H1 (cell line): ENCODE data around the gene NANOS3. TPM values are rescaled to one million over a fixed set of nuclear protein-coding genes. Genes with fewer than 3 reads are reported as not detected.

Source experiments
- CTCF ChIA-PET: fragments of 300-600 bp; sonication (Branson Sonifier 250); formaldehyde crosslinking; loops from one replicate; lab custom pipeline; 2021; ENCODE audit not compliant: partially characterized antibody; lab: Charles Lee
- POLR2A ChIA-PET: fragments of 300-600 bp; sonication (Branson Sonifier 250); formaldehyde crosslinking; loops from one replicate; lab custom pipeline; 2021; ENCODE audit warnings: inconsistent platforms; ENCODE audit not compliant: partially characterized antibody; lab: Charles Lee
- DNase-seq, 2 experiments: peaks; one replicate each; pipeline versions ENCODE4 v3.0.0 to v3.0.0-alpha.2; 2010 to 2022; ENCODE audit warnings: low spot score in 2 of 2, low read depth in 1 of 2, mixed read lengths in 1 of 2
- FAIRE-seq: peaks from 2 replicates; lab custom pipeline; 2011; peaks lifted over from hg19 to GRCh38; lab: Jason Lieb, UNC
- H2AFZ ChIP-seq: 2 replicates; pipeline ENCODE4 v1.8.1; 2012; ENCODE audit warnings: low read length, inconsistent platforms
- H2AK5ac ChIP-seq: 2 replicates; pipeline ENCODE4 v1.6.1; 2013; ENCODE audit warnings: low read depth, low read length
- H2BK120ac ChIP-seq: replicated peaks from 2 replicates; pipeline ENCODE3; 2013; ENCODE audit warnings: low read depth, low read length, inconsistent platforms
- H2BK12ac ChIP-seq: 2 replicates; pipeline ENCODE4 v1.6.1; 2013; ENCODE audit warnings: low read depth, low read length
- H2BK15ac ChIP-seq: 2 replicates; pipeline ENCODE4 v1.6.1; 2013; ENCODE audit warnings: low read length
- H2BK20ac ChIP-seq: 2 replicates; pipeline ENCODE4 v1.6.1; 2013; ENCODE audit warnings: low read length
- H2BK5ac ChIP-seq: 2 replicates; pipeline ENCODE4 v1.6.1; 2013; ENCODE audit warnings: low read depth, low read length
- H3K14ac ChIP-seq: 2 replicates; pipeline ENCODE4 v1.6.1; 2013; ENCODE audit warnings: inconsistent platforms; ENCODE audit not compliant: insufficient read length
- H3K18ac ChIP-seq: 2 replicates; pipeline ENCODE4 v1.6.1; 2013; ENCODE audit warnings: low read length; ENCODE audit errors: extremely low read depth
- H3K23ac ChIP-seq: 2 replicates; pipeline ENCODE4 v1.6.1; 2013; ENCODE audit warnings: inconsistent platforms; ENCODE audit not compliant: insufficient read length
- H3K23me2 ChIP-seq: 2 replicates; pipeline ENCODE4 v1.6.1; 2013; ENCODE audit warnings: low read depth, low read length
- H3K27ac ChIP-seq: 2 replicates; pipeline ENCODE4 v1.6.1; 2011; ENCODE audit warnings: low read depth, low read length, inconsistent platforms
- H3K27me3 ChIP-seq, 4 experiments: replicated peaks in 1 of 4; 1 replicate in 1 of 4; 2 replicates in 3 of 4; pipeline versions ENCODE4 v1.6.1 to v1.8.1; 2011 to 2013; ENCODE audit warnings: low read length in 3 of 4, mild to moderate bottlenecking in 3 of 4, inconsistent platforms in 2 of 4, mixed read lengths in 2 of 4, moderate library complexity in 1 of 4; ENCODE audit not compliant: control insufficient read depth in 3 of 4, insufficient read depth in 3 of 4; ENCODE audit errors: extremely low read depth in 1 of 4
- H3K36me3 ChIP-seq, 4 experiments: 2 replicates each; pipeline versions ENCODE4 v1.6.1 to v1.8.1; 2011 to 2013; ENCODE audit warnings: mild to moderate bottlenecking in 4 of 4, low read length in 3 of 4, moderate library complexity in 2 of 4, control low read depth in 1 of 4, inconsistent platforms in 1 of 4; ENCODE audit not compliant: insufficient read depth in 4 of 4, control insufficient read depth in 2 of 4
- H3K4ac ChIP-seq: replicated peaks from 2 replicates; pipeline ENCODE3; 2013; ENCODE audit warnings: low read length, low read depth, mixed read lengths, inconsistent platforms; ENCODE audit not compliant: insufficient read length
- H3K4me1 ChIP-seq, 4 experiments: replicated peaks in 1 of 4; 1 replicate in 1 of 4; 2 replicates in 3 of 4; pipeline versions ENCODE4 v1.6.1 to v1.8.1; 2011 to 2013; ENCODE audit warnings: low read length in 3 of 4, inconsistent platforms in 2 of 4, mixed read lengths in 1 of 4; ENCODE audit not compliant: insufficient read depth in 4 of 4, control insufficient read depth in 3 of 4
- H3K4me2 ChIP-seq, 2 experiments: 2 replicates each; pipeline versions ENCODE4 v1.6.1 to v1.8.1; 2011 to 2013; ENCODE audit warnings: low read depth in 2 of 2, low read length in 2 of 2, control low read depth in 1 of 2, inconsistent platforms in 1 of 2, mild to moderate bottlenecking in 1 of 2; ENCODE audit not compliant: insufficient read depth in 1 of 2
- H3K4me3 ChIP-seq, 4 experiments: fragments of 200-600, 300-600 bp in 1 of 4; sonication (generic), shearing (Covaris generic), sonication (Bioruptor Twin) in 1 of 4; 2 replicates each; pipeline versions ENCODE4 v1.5.1 to v1.8.1; 2011 to 2016; ENCODE audit warnings: low read length in 4 of 4, low read depth in 3 of 4, control low read depth in 2 of 4, inconsistent platforms in 2 of 4, mild to moderate bottlenecking in 2 of 4, mixed read lengths in 1 of 4, moderate library complexity in 1 of 4; ENCODE audit not compliant: insufficient read depth in 2 of 4; ENCODE audit errors: extremely low read depth in 1 of 4
- H3K56ac ChIP-seq: replicated peaks from 2 replicates; pipeline ENCODE3; 2013; ENCODE audit warnings: low read depth, mild to moderate bottlenecking, mixed read lengths, low read length, inconsistent platforms; ENCODE audit not compliant: insufficient read length
- H3K79me1 ChIP-seq: 2 replicates; pipeline ENCODE4 v1.6.1; 2013; ENCODE audit warnings: low read depth, low read length, control low read depth
- H3K79me2 ChIP-seq, 2 experiments: 2 replicates each; pipeline versions ENCODE4 v1.6.1 to v1.8.1; 2012 to 2013; ENCODE audit warnings: low read length in 2 of 2, mild to moderate bottlenecking in 2 of 2, inconsistent platforms in 1 of 2; ENCODE audit not compliant: insufficient read depth in 2 of 2, control insufficient read depth in 1 of 2
- H3K9ac ChIP-seq, 4 experiments: replicated peaks in 1 of 4; 1 replicate in 1 of 4; 2 replicates in 3 of 4; pipeline versions ENCODE4 v1.6.1 to v1.8.1; 2011 to 2013; ENCODE audit warnings: low read depth in 3 of 4, low read length in 3 of 4, control low read depth in 2 of 4, mild to moderate bottlenecking in 2 of 4, moderate library complexity in 2 of 4, inconsistent platforms in 1 of 4; ENCODE audit errors: extremely low read depth in 1 of 4
- H3K9me3 ChIP-seq, 2 experiments: 2 replicates each; pipeline versions ENCODE4 v1.6.1 to v1.8.1; 2012 to 2013; ENCODE audit warnings: mild to moderate bottlenecking in 2 of 2, moderate library complexity in 2 of 2, control low read depth in 1 of 2, inconsistent platforms in 1 of 2, low read depth in 1 of 2, low read length in 1 of 2, mixed read lengths in 1 of 2; ENCODE audit not compliant: insufficient read depth in 2 of 2
- H4K20me1 ChIP-seq, 2 experiments: replicated peaks in 1 of 2; 2 replicates each; pipeline versions ENCODE3 to v1.8.1; 2011 to 2013; ENCODE audit warnings: inconsistent platforms in 2 of 2, low read length in 2 of 2, mild to moderate bottlenecking in 1 of 2; ENCODE audit not compliant: insufficient read depth in 2 of 2, control insufficient read depth in 1 of 2
- H4K5ac ChIP-seq: 2 replicates; pipeline ENCODE4 v1.6.1; 2013; ENCODE audit warnings: low read length, low read depth, mixed read lengths, inconsistent platforms; ENCODE audit not compliant: insufficient read length
- H4K8ac ChIP-seq: 2 replicates; pipeline ENCODE4 v1.8.0; 2013; ENCODE audit warnings: mild to moderate bottlenecking, moderate library complexity, low read length, inconsistent platforms; ENCODE audit not compliant: insufficient read depth; ENCODE audit errors: extremely low read depth
- H4K91ac ChIP-seq: replicated peaks from 2 replicates; pipeline ENCODE3; 2013; ENCODE audit warnings: low read length, mixed read lengths, inconsistent platforms; ENCODE audit not compliant: insufficient read length
- ASH2L ChIP-seq: fragments of 200-600, 300-600 bp; sonication (generic); IDR thresholded peaks from one replicate; pipeline ENCODE4 v1.7.1; 2017; ENCODE audit warnings: low read length
- CBX5 ChIP-seq: fragments of 300-800, 300-1000 bp; sonication (generic); IDR thresholded peaks from 2 replicates; pipeline ENCODE4 v1.7.1; 2016; ENCODE audit warnings: antibody characterized with exemption, low read length, low read depth
- CTBP2 ChIP-seq: IDR thresholded peaks from 2 replicates; pipeline ENCODE4 v1.7.0; 2011; ENCODE audit warnings: borderline replicate concordance, mild to moderate bottlenecking, moderate library complexity, mixed read lengths, low read length; ENCODE audit not compliant: insufficient read depth, insufficient read length
- EGR1 ChIP-seq: IDR thresholded peaks from 2 replicates; pipeline ENCODE4 v1.6.1; 2011; ENCODE audit warnings: low read depth, low read length, borderline replicate concordance
- FOSL1 ChIP-seq: IDR thresholded peaks from 2 replicates; pipeline ENCODE4 v1.6.1; 2011; ENCODE audit warnings: mild to moderate bottlenecking, low read depth, low read length, moderate library complexity; ENCODE audit not compliant: insufficient read depth
- POLR2AphosphoS5 ChIP-seq: IDR thresholded peaks from 2 replicates; pipeline ENCODE4 v1.6.1; 2011; ENCODE audit warnings: low read depth, low read length
- RBBP5 ChIP-seq: IDR thresholded peaks from 2 replicates; pipeline ENCODE4 v1.7.1; 2012; ENCODE audit warnings: low read depth, mild to moderate bottlenecking, inconsistent platforms, low read length, moderate library complexity, borderline replicate concordance
- RXRA ChIP-seq: IDR thresholded peaks from 2 replicates; pipeline ENCODE4 v1.6.1; 2011; ENCODE audit warnings: low read depth, mild to moderate bottlenecking, low read length, moderate library complexity; ENCODE audit not compliant: insufficient read depth
- SIN3A ChIP-seq, 2 experiments: IDR thresholded peaks in 1 of 2; conservative IDR thresholded peaks in 1 of 2; 2 replicates each; pipeline ENCODE4 v1.6.1; 2011 to 2012; ENCODE audit warnings: low read length in 2 of 2, improper control_type of control experiment in 1 of 2, low read depth in 1 of 2, mild to moderate bottlenecking in 1 of 2
- SIRT6 ChIP-seq: IDR thresholded peaks from one replicate; pipeline ENCODE4 v1.7.1; 2012; ENCODE audit warnings: low read length, inconsistent platforms
- TAF1 ChIP-seq: IDR thresholded peaks from 2 replicates; pipeline ENCODE4 v1.6.1; 2011; ENCODE audit warnings: mild to moderate bottlenecking, low read depth, low read length
- TAF7 ChIP-seq: optimal IDR thresholded peaks from 2 replicates; pipeline ENCODE3; 2011; ENCODE audit warnings: low read depth, mild to moderate bottlenecking, inconsistent platforms, low read length, moderate library complexity, borderline replicate concordance
- TCF12 ChIP-seq: IDR thresholded peaks from 2 replicates; pipeline ENCODE4 v1.6.1; 2011; ENCODE audit warnings: low read depth, mild to moderate bottlenecking, low read length
- USF2 ChIP-seq: IDR thresholded peaks from 2 replicates; pipeline ENCODE4 v1.6.1; 2011; ENCODE audit warnings: low read length, improper control_type of control experiment
- WGBS, 2 experiments: shearing (Covaris generic) in 1 of 2; methylation state at CpG; one replicate each; pipeline versions ENCODE4 v1.1.6 to v1.1.7; 2013 to 2015; ENCODE audit warnings: low lambda C conversion rate in 2 of 2, mixed read lengths in 2 of 2, inconsistent platforms in 1 of 2, low coverage in 1 of 2, missing lambda C conversion rate in 1 of 2; ENCODE audit not compliant: insufficient replicate concordance in 2 of 2, insufficient coverage in 1 of 2, insufficient read length in 1 of 2; ENCODE audit errors: extremely low coverage in 1 of 2, missing lambda C conversion rate in 1 of 2; 5-methylcytosine and 5-hydroxymethylcytosine counted together
- polyA plus RNA-seq, 7 experiments: library from polyadenylated mRNA; depleted of rRNA in 3 of 7; stranded (reverse) in 5 of 7; unstranded in 2 of 7; fragments of >200 nt in 5 of 7; fragments of 200-250 nt in 2 of 7; gene quantifications; 1 replicate in 5 of 7; 2 replicates in 1 of 7; 4 replicates in 1 of 7; pipeline versions ENCODE4 v1.2.1 to v1.2.3, GENCODE V29; 2011 to 2013; ENCODE audit warnings: missing spikeins in 2 of 7, mixed read lengths in 2 of 7
- total RNA-seq: library from RNA; stranded (reverse); fragmentation: NEBNext Ultra II Directional; extraction: Animal tissue kit (Norgen Biotek cat#: 25700); gene quantifications from 2 replicates; pipeline ENCODE4 v1.2.1, GENCODE V29; 2021

The NANOS3 gene
- total and polyA plus RNA-seq, 2 of the 8 experiments (the other 6 are each of a cell fraction or from before 2014, with no cell fraction given): 0.62 TPM; not detected in 1

GRCh38 chr19:13896227-13896626 is 19.3 kb downstream of the NANOS3 start:
- no peak overlapping the region for H4K91ac ChIP-seq
- no peak overlapping the region for H3K27ac ChIP-seq
- no peak overlapping the region for H3K23ac ChIP-seq
- H3K14ac ChIP-seq: no peak overlapping the region
- H3K4me3 ChIP-seq: no peak overlapping the region
- no peaks in the 10 kb centered on the region for H3K23me2 ChIP-seq
- no peak overlapping the region for H3K4me2 ChIP-seq
- no peaks in the 10 kb centered on the region for H3K79me2 ChIP-seq
- no peaks in the 10 kb centered on the region for H3K27me3 ChIP-seq
- H2AK5ac ChIP-seq: no peak overlapping the region
- POLR2A ChIA-PET: interaction anchor here (1.0 kb wide), 1 partner anchor 11 kb away, joined by 3 read pairs; no protein-coding TSS in a partner anchor
- no peaks in the 10 kb centered on the region for H3K36me3 ChIP-seq
- no peak overlapping the region for H2BK12ac ChIP-seq
- H3K56ac ChIP-seq: no peak overlapping the region
- no peaks in the 10 kb centered on the region for H3K79me1 ChIP-seq
- H2BK120ac ChIP-seq: no peak overlapping the region
- no peak overlapping the region for H2BK20ac ChIP-seq
- H2BK5ac ChIP-seq: no peak overlapping the region
- no peak for FAIRE-seq
- H4K8ac ChIP-seq: no peak overlapping the region
- H2AFZ ChIP-seq: no peak overlapping the region
- no peaks in the 10 kb centered on the region for H3K9me3 ChIP-seq
- no peak overlapping the region for H3K4ac ChIP-seq
- no peaks in the 10 kb centered on the region for H4K20me1 ChIP-seq
- H4K5ac ChIP-seq: no peak overlapping the region
- H3K4me1 ChIP-seq: no peaks in the 10 kb centered on the region
- TF ChIP-seq ASH2L: no peak
- TF ChIP-seq CBX5: no peak
- no peak for TF ChIP-seq USF2
- TF ChIP-seq TAF1: no peak
- TF ChIP-seq SIN3A (conservative IDR thresholded peaks at IDR 0.05 in 1 of 2, IDR thresholded peaks at IDR 0.05 in 1 of 2; ENCODE audit: low read depth in 1 of 2, low read length in 2 of 2): no peak
- TF ChIP-seq EGR1: no peak
- TF ChIP-seq FOSL1: no peak
- no peak for TF ChIP-seq TAF7
- no peak for TF ChIP-seq CTBP2
- no peak for TF ChIP-seq POLR2AphosphoS5
- no peak for TF ChIP-seq RBBP5
- no peak for TF ChIP-seq SIRT6
- no peak for TF ChIP-seq TCF12
- TF ChIP-seq RXRA: no peak
- H3K9ac ChIP-seq: no peak overlapping the region
- H2BK15ac ChIP-seq: no peak overlapping the region
- CTCF ChIA-PET: interaction anchor here (1.0 kb wide), 1 partner anchor 9 kb away, joined by 3 read pairs; no protein-coding TSS in a partner anchor
- no peak overlapping the region for H3K18ac ChIP-seq
- DNase-seq: no peak
- 91% methylated on average over 2 of the region's 2 CpGs; no CpG with 5 or more reads in 1 of the 2 experiments for WGBS, 2 experiments
